Ramos (cell line): Measurements from ENCODE around the gene GALNT2.

Source experiments
- in situ Hi-C: fragments of 300-500 bp; cut with MboI; formaldehyde crosslinking; loops from one replicate; pipeline ENCODE4 v1.14.3; 2022; ENCODE audit warnings: low sequenced_read_pairs; ENCODE audit not compliant: unreplicated experiment

Gene GALNT2

GRCh38 chr1:230195199-230195598, 128.2 kb downstream of the GALNT2 start:
- in situ Hi-C loops, result no loop called here

GRCh38 chr1:230196077-230196476, 129.0 kb downstream of the GALNT2 start:
- in situ Hi-C loops, result no loop called here

GRCh38 chr1:230197644-230198567, 130.9 kb downstream of the GALNT2 start:
- in situ Hi-C loops, result no loop called here

- in situ Hi-C loops, result no loop called here
Observed at GRCh38 chr1:230199034-230199433, 132.0 kb downstream of the GALNT2 start.

GRCh38 chr1:230199554-230199953, 132.5 kb downstream of the GALNT2 start:
- in situ Hi-C loops, result no loop called here

GRCh38 chr1:230200276-230200675, 133.2 kb downstream of the GALNT2 start:
- in situ Hi-C loops, result no loop called here

GRCh38 chr1:230201445-230201844, 134.4 kb downstream of the GALNT2 start:
- in situ Hi-C loops, result no loop called here

GRCh38 chr1:230204842-230205241, 137.8 kb downstream of the GALNT2 start:
- in situ Hi-C loops, result no loop called here

- in situ Hi-C loops, result no loop called here
Observed at GRCh38 chr1:230205719-230206198, 138.7 kb downstream of the GALNT2 start.

- in situ Hi-C loops, result no loop called here
Observed at GRCh38 chr1:230206207-230206606, 139.2 kb downstream of the GALNT2 start.

GRCh38 chr1:230206976-230207375, 139.9 kb downstream of the GALNT2 start:
- in situ Hi-C loops, result no loop called here

- in situ Hi-C loops, result no loop called here
Observed at GRCh38 chr1:230207598-230207997, 140.6 kb downstream of the GALNT2 start.

GRCh38 chr1:230208619-230209261, 141.7 kb downstream of the GALNT2 start:
- in situ Hi-C loops, result no loop called here

GRCh38 chr1:230210326-230210980, 143.4 kb downstream of the GALNT2 start:
- in situ Hi-C loops, result no loop called here

- in situ Hi-C loops, result no loop called here
Observed at GRCh38 chr1:230210981-230211336, 143.9 kb downstream of the GALNT2 start.

- in situ Hi-C loops, result no loop called here
Observed at GRCh38 chr1:230211436-230212145, 144.6 kb downstream of the GALNT2 start.

GRCh38 chr1:230212405-230212936, 145.4 kb downstream of the GALNT2 start:
- in situ Hi-C loops, result no loop called here

GRCh38 chr1:230215031-230215430, 148.0 kb downstream of the GALNT2 start:
- in situ Hi-C loops, result no loop called here

- in situ Hi-C loops, result no loop called here
Observed at GRCh38 chr1:230215529-230215928, 148.5 kb downstream of the GALNT2 start.

GRCh38 chr1:230216896-230217295, 149.9 kb downstream of the GALNT2 start:
- in situ Hi-C loops, result no loop called here
